Liver (tissue), 9 donors: ENCODE measurements around the gene DMAC2L. TPM values are rescaled to one million over a fixed set of nuclear protein-coding genes. Genes with fewer than 3 reads are reported as not detected.

Experiments
- DNase-seq: peaks from one replicate; pipeline ENCODE4 v3.0.0-alpha.2; 2017; ENCODE audit warnings: low spot score
- H3K27ac ChIP-seq, 2 donors: one replicate each; pipeline ENCODE4 v1.7.0; 2013; ENCODE audit warnings: inconsistent platforms in 2 of 2, low read length in 2 of 2, control low read depth in 1 of 2, low read depth in 1 of 2, mild to moderate bottlenecking in 1 of 2
- H3K27me3 ChIP-seq, 4 donors: one replicate each; pipeline versions ENCODE4 v1.6.1 to v1.7.0; 2013; ENCODE audit warnings: low read length in 3 of 4, inconsistent platforms in 1 of 4, mild to moderate bottlenecking in 1 of 4, moderate library complexity in 1 of 4; ENCODE audit not compliant: control insufficient read depth in 4 of 4, insufficient read depth in 4 of 4
- H3K36me3 ChIP-seq, 4 donors: one replicate each; pipeline versions ENCODE4 v1.6.1 to v1.7.0; 2013; ENCODE audit warnings: low read length in 3 of 4, mild to moderate bottlenecking in 3 of 4, low read depth in 1 of 4, moderate library complexity in 1 of 4; ENCODE audit not compliant: control insufficient read depth in 4 of 4, insufficient read depth in 3 of 4
- H3K4me1 ChIP-seq, 4 donors: one replicate each; pipeline versions ENCODE4 v1.6.1 to v1.7.0; 2013; ENCODE audit warnings: low read length in 3 of 4, mild to moderate bottlenecking in 3 of 4, moderate library complexity in 1 of 4; ENCODE audit not compliant: control insufficient read depth in 4 of 4, insufficient read depth in 4 of 4
- H3K4me3 ChIP-seq, 3 donors: one replicate each; pipeline versions ENCODE4 v1.6.1 to v1.7.0; 2013; ENCODE audit warnings: low read length in 3 of 3, control low read depth in 1 of 3, low read depth in 1 of 3, mild to moderate bottlenecking in 1 of 3
- H3K9ac ChIP-seq, 2 donors: one replicate each; pipeline ENCODE4 v1.7.0; 2013; ENCODE audit warnings: low read length in 2 of 2, mild to moderate bottlenecking in 2 of 2, moderate library complexity in 2 of 2, control low read depth in 1 of 2, low read depth in 1 of 2
- H3K9me3 ChIP-seq, 4 donors: one replicate each; pipeline versions ENCODE4 v1.6.1 to v1.7.0; 2013; ENCODE audit warnings: low read length in 3 of 4; ENCODE audit not compliant: control insufficient read depth in 4 of 4
- EGR1 ChIP-seq, 2 donors: IDR thresholded peaks; 2 replicates each; pipeline ENCODE4 v1.6.1; 2016 to 2018; ENCODE audit warnings: antibody characterized with exemption in 2 of 2, low read depth in 2 of 2
- FOXA1 ChIP-seq: IDR thresholded peaks from 2 replicates; pipeline ENCODE4 v1.6.1; 2016; ENCODE audit warnings: antibody characterized with exemption
- FOXA2 ChIP-seq: IDR thresholded peaks from 2 replicates; pipeline ENCODE4 v1.6.1; 2016; ENCODE audit warnings: antibody characterized with exemption
- GABPA ChIP-seq, 2 donors: IDR thresholded peaks in 1 of 2; conservative IDR thresholded peaks in 1 of 2; 2 replicates each; pipeline ENCODE4 v1.6.1; 2016; ENCODE audit warnings: antibody characterized with exemption in 2 of 2, mild to moderate bottlenecking in 1 of 2, moderate library complexity in 1 of 2
- HNF4A ChIP-seq, 2 donors: conservative IDR thresholded peaks; 2 replicates each; pipeline ENCODE4 v1.6.1; 2016; ENCODE audit warnings: antibody characterized with exemption in 2 of 2, mild to moderate bottlenecking in 2 of 2
- HNF4G ChIP-seq: IDR thresholded peaks from 2 replicates; pipeline ENCODE4 v1.6.1; 2016; ENCODE audit warnings: antibody characterized with exemption
- JUND ChIP-seq, 2 donors: IDR thresholded peaks; 2 replicates each; pipeline ENCODE4 v1.6.1; 2016; ENCODE audit warnings: antibody characterized with exemption in 2 of 2
- NR2F2 ChIP-seq: IDR thresholded peaks from 2 replicates; pipeline ENCODE4 v1.6.1; 2016; ENCODE audit warnings: antibody characterized with exemption
- RAD21 ChIP-seq, 2 donors: IDR thresholded peaks; 2 replicates each; pipeline ENCODE4 v1.6.1; 2016; ENCODE audit warnings: antibody characterized with exemption in 2 of 2, mild to moderate bottlenecking in 2 of 2
- RXRA ChIP-seq, 2 donors: IDR thresholded peaks; 2 replicates each; pipeline ENCODE4 v1.6.1; 2017 to 2018; ENCODE audit warnings: antibody characterized with exemption in 2 of 2, mild to moderate bottlenecking in 1 of 2
- SP1 ChIP-seq: IDR thresholded peaks from 2 replicates; pipeline ENCODE4 v1.6.1; 2018; ENCODE audit warnings: antibody characterized with exemption, mild to moderate bottlenecking
- TAF1 ChIP-seq: conservative IDR thresholded peaks from 2 replicates; pipeline ENCODE4 v1.6.1; 2016; ENCODE audit warnings: antibody characterized with exemption, mild to moderate bottlenecking
- YY1 ChIP-seq: IDR thresholded peaks from 2 replicates; pipeline ENCODE4 v1.6.1; 2016; ENCODE audit warnings: antibody characterized with exemption, mild to moderate bottlenecking
- WGBS: extraction: QIAGEN DNeasy Blood & Tissue Kit; methylation state at CpG from one replicate; pipeline ENCODE4 v1.1.7; 2013; 5-methylcytosine and 5-hydroxymethylcytosine counted together
- polyA plus RNA-seq, 2 donors: library from polyadenylated mRNA; stranded (reverse) in 1 of 2; unstranded in 1 of 2; fragments of 200-250 nt in 1 of 2; fragments of >200 nt in 1 of 2; fragmentation: Nextera tagmentation in 1 of 2; extraction: Ambion mirVana in 1 of 2; gene quantifications; one replicate each; pipeline versions ENCODE4 v1.2.1 to v1.2.3, GENCODE V29; 2013 to 2015
- total RNA-seq, 2 donors: library from RNA; depleted of rRNA; stranded (reverse); fragments of >200 nt; gene quantifications; one replicate each; pipeline ENCODE4 v1.2.3, GENCODE V29; 2014
- TF ChIP-seq, protein P1 (sequence below): IDR thresholded peaks from 2 replicates; pipeline ENCODE4 v1.6.1; 2016; ENCODE audit warnings: antibody characterized with exemption
- TF ChIP-seq, protein P2 (sequence below): IDR thresholded peaks from 2 replicates; pipeline ENCODE4 v1.6.1; 2016; ENCODE audit warnings: antibody characterized with exemption
- TF ChIP-seq, protein P3 (sequence below): fragments of 150-350 bp; IDR thresholded peaks from 2 replicates; pipeline ENCODE4 v1.5.1; 2017; ENCODE audit warnings: improper control_type of control experiment, low read depth, low read length; ENCODE audit not compliant: missing input control
- TF ChIP-seq, protein P4 (sequence below): IDR thresholded peaks from 2 replicates; pipeline ENCODE4 v1.6.1; 2016; ENCODE audit warnings: antibody characterized with exemption, mild to moderate bottlenecking
- TF ChIP-seq, protein P5 (sequence below): IDR thresholded peaks from 2 replicates; pipeline ENCODE4 v1.6.1; 2016; ENCODE audit warnings: antibody characterized with exemption
- donor health status: healthy.
- donor health status: healthy.
- donor health status: healthy.
- donor health status: healthy.
- donor health status: healthy.

The DMAC2L gene
- total and polyA plus RNA-seq, 4 donors: 5.2 to 17.2 (median 6.5) TPM

DNA sequence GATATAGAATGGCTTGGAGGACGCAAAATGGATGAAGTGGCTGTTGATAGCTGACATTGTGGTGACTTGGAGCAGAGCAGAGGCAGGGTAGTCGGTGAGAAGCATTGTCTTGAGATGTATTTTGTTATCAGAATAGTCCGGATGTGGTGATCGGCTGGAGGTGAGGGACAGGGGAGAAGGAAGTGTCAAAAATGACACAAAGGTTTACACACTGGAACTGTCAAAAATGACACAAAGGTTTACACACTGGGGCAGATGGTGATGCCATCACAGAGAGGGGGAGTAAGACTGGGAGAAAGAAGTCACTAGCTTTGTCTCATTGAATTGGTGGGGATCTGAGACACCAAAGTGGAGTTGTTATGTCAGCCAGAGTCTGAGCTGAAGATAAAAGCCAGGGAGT lies 54.5 kb downstream of the DMAC2L start:
- no peak for DNase-seq
- H3K9ac ChIP-seq: no peak overlapping the region
- H3K4me3 ChIP-seq: no peak overlapping the region
- peaks cover 4 to 31% (median 19%) of the 10 kb centered on the region in 4 donors for H3K4me1 ChIP-seq
- H3K9me3 ChIP-seq: no peaks in the 10 kb centered on the region
- no peak overlapping the region for H3K27ac ChIP-seq
- 88% methylated on average over 4 of the region's 4 CpGs for WGBS
- TF ChIP-seq RAD21 (IDR thresholded peaks at IDR 0.05) (no peak), HNF4G (no peak), TAF1 (no peak), FOXA2 (no peak), SP1 (no peak), NR2F2 (no peak), RXRA (IDR thresholded peaks at IDR 0.05) (no peak), EGR1 (IDR thresholded peaks at IDR 0.05; ENCODE audit: low read depth in 2 of 2) (no peak), FOXA1 (no peak), HNF4A (conservative IDR thresholded peaks at IDR 0.05) (no peak), YY1 (no peak), GABPA (IDR thresholded peaks at IDR 0.05 in 1 of 2, conservative IDR thresholded peaks at IDR 0.05 in 1 of 2) (no peak), JUND (IDR thresholded peaks at IDR 0.05) (no peak)
- TF ChIP-seq, protein P1, sequence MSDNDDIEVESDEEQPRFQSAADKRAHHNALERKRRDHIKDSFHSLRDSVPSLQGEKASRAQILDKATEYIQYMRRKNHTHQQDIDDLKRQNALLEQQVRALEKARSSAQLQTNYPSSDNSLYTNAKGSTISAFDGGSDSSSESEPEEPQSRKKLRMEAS: no peak
- TF ChIP-seq, protein P2, sequence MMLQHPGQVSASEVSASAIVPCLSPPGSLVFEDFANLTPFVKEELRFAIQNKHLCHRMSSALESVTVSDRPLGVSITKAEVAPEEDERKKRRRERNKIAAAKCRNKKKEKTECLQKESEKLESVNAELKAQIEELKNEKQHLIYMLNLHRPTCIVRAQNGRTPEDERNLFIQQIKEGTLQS: no peak
- TF ChIP-seq, protein P3, sequence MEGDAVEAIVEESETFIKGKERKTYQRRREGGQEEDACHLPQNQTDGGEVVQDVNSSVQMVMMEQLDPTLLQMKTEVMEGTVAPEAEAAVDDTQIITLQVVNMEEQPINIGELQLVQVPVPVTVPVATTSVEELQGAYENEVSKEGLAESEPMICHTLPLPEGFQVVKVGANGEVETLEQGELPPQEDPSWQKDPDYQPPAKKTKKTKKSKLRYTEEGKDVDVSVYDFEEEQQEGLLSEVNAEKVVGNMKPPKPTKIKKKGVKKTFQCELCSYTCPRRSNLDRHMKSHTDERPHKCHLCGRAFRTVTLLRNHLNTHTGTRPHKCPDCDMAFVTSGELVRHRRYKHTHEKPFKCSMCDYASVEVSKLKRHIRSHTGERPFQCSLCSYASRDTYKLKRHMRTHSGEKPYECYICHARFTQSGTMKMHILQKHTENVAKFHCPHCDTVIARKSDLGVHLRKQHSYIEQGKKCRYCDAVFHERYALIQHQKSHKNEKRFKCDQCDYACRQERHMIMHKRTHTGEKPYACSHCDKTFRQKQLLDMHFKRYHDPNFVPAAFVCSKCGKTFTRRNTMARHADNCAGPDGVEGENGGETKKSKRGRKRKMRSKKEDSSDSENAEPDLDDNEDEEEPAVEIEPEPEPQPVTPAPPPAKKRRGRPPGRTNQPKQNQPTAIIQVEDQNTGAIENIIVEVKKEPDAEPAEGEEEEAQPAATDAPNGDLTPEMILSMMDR: no peak
- TF ChIP-seq, protein P4, sequence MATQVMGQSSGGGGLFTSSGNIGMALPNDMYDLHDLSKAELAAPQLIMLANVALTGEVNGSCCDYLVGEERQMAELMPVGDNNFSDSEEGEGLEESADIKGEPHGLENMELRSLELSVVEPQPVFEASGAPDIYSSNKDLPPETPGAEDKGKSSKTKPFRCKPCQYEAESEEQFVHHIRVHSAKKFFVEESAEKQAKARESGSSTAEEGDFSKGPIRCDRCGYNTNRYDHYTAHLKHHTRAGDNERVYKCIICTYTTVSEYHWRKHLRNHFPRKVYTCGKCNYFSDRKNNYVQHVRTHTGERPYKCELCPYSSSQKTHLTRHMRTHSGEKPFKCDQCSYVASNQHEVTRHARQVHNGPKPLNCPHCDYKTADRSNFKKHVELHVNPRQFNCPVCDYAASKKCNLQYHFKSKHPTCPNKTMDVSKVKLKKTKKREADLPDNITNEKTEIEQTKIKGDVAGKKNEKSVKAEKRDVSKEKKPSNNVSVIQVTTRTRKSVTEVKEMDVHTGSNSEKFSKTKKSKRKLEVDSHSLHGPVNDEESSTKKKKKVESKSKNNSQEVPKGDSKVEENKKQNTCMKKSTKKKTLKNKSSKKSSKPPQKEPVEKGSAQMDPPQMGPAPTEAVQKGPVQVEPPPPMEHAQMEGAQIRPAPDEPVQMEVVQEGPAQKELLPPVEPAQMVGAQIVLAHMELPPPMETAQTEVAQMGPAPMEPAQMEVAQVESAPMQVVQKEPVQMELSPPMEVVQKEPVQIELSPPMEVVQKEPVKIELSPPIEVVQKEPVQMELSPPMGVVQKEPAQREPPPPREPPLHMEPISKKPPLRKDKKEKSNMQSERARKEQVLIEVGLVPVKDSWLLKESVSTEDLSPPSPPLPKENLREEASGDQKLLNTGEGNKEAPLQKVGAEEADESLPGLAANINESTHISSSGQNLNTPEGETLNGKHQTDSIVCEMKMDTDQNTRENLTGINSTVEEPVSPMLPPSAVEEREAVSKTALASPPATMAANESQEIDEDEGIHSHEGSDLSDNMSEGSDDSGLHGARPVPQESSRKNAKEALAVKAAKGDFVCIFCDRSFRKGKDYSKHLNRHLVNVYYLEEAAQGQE: no peak
- TF ChIP-seq, protein P5, sequence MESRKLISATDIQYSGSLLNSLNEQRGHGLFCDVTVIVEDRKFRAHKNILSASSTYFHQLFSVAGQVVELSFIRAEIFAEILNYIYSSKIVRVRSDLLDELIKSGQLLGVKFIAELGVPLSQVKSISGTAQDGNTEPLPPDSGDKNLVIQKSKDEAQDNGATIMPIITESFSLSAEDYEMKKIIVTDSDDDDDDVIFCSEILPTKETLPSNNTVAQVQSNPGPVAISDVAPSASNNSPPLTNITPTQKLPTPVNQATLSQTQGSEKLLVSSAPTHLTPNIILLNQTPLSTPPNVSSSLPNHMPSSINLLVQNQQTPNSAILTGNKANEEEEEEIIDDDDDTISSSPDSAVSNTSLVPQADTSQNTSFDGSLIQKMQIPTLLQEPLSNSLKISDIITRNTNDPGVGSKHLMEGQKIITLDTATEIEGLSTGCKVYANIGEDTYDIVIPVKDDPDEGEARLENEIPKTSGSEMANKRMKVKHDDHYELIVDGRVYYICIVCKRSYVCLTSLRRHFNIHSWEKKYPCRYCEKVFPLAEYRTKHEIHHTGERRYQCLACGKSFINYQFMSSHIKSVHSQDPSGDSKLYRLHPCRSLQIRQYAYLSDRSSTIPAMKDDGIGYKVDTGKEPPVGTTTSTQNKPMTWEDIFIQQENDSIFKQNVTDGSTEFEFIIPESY: no peak
- no peaks in the 10 kb centered on the region for H3K36me3 ChIP-seq
- no peaks in the 10 kb centered on the region for H3K27me3 ChIP-seq
